Esophagus muscularis mucosa (tissue), 3 donors: ENCODE results near the gene CCDC39.

Source experiments
- POLR2AphosphoS5 ChIP-seq, 2 donors: sonication (generic); formaldehyde crosslinking; IDR thresholded peaks; one replicate each; pipeline ENCODE4 v1.6.1; 2017; ENCODE audit warnings: antibody characterized with exemption in 2 of 2
- TF ChIP-seq, protein P1 (sequence below), 3 experiments: fragments of 200-600 bp in 2 of 3; fragments of 450-650 bp in 1 of 3; sonication (generic) in 2 of 3; IDR thresholded peaks; one replicate each; pipeline ENCODE4 v1.5.1; 2017 to 2019; ENCODE audit warnings: antibody characterized with exemption in 3 of 3, mild to moderate bottlenecking in 2 of 3, moderate library complexity in 1 of 3

DNA sequence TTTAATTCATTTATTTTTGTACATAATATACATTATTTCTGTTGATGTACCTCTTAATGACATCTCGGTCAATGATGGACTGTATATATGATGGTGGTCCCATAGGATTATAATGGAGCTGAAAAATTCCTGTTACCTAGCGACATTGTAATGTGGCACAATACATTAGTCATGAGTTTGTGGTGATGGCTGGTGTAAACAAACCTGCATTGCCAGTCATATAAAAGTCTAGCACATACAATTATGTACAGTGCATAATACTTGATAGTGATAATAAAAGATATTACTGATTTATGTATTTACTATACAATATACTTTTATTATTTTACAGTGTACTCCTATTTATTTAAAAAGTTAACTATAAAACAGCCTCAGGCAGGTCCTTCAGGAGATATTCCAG is 62.2 kb downstream of the CCDC39 start:
- TF ChIP-seq, protein P1, sequence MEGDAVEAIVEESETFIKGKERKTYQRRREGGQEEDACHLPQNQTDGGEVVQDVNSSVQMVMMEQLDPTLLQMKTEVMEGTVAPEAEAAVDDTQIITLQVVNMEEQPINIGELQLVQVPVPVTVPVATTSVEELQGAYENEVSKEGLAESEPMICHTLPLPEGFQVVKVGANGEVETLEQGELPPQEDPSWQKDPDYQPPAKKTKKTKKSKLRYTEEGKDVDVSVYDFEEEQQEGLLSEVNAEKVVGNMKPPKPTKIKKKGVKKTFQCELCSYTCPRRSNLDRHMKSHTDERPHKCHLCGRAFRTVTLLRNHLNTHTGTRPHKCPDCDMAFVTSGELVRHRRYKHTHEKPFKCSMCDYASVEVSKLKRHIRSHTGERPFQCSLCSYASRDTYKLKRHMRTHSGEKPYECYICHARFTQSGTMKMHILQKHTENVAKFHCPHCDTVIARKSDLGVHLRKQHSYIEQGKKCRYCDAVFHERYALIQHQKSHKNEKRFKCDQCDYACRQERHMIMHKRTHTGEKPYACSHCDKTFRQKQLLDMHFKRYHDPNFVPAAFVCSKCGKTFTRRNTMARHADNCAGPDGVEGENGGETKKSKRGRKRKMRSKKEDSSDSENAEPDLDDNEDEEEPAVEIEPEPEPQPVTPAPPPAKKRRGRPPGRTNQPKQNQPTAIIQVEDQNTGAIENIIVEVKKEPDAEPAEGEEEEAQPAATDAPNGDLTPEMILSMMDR (IDR thresholded peaks at IDR 0.05) = no peak
- TF ChIP-seq POLR2AphosphoS5 (IDR thresholded peaks at IDR 0.05) = no peak
